DOHH2 (cell line): ENCODE data around the gene PI16.

Experiments
- CTCF ChIP-seq: fragments of 200-600 bp; sonication (generic); IDR thresholded peaks from one replicate; pipeline ENCODE4 v1.5.1; 2014; ENCODE audit warnings: antibody characterized with exemption, mild to moderate bottlenecking, low read depth, low read length; ENCODE audit not compliant: poor library complexity, severe bottlenecking
- EZH2phosphoT487 ChIP-seq: fragments of 200-600 bp; sonication (generic); IDR thresholded peaks from 2 replicates; pipeline ENCODE4 v1.6.1; 2017; ENCODE audit warnings: borderline replicate concordance, mild to moderate bottlenecking, antibody characterized with exemption, low read length, moderate library complexity, mixed read lengths

DNA sequence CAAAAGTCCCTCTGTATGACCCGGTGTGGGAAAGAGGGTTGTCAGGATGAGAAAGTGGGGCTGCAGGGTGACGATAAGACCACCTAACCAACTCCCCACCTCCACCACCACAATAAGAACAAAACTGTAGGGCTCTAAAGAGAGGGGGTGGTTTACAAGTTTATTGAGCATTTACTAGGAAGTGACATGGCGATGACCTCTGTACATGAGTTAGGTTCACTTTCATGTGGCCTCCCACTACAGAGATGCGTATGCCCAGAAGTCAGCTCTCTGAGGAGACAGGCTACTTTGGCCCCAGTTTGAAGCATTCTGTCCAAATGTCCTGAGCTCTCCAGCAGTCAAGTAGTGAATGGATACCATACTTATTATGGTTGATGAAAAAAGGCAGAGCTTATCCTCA, 28.7 kb upstream of the PI16 start:
- no peak for TF ChIP-seq CTCF
- no peak for TF ChIP-seq EZH2phosphoT487
